ENCODE data around the gene PRDM16. TPM values are rescaled to one million over a fixed set of nuclear protein-coding genes. Genes with fewer than 3 reads are reported as not detected.

The PRDM16 gene
- total and polyA plus RNA-seq, 4 donors: 0.05 to 0.67 (median 0.19) TPM

- TF ChIP-seq, protein P1, sequence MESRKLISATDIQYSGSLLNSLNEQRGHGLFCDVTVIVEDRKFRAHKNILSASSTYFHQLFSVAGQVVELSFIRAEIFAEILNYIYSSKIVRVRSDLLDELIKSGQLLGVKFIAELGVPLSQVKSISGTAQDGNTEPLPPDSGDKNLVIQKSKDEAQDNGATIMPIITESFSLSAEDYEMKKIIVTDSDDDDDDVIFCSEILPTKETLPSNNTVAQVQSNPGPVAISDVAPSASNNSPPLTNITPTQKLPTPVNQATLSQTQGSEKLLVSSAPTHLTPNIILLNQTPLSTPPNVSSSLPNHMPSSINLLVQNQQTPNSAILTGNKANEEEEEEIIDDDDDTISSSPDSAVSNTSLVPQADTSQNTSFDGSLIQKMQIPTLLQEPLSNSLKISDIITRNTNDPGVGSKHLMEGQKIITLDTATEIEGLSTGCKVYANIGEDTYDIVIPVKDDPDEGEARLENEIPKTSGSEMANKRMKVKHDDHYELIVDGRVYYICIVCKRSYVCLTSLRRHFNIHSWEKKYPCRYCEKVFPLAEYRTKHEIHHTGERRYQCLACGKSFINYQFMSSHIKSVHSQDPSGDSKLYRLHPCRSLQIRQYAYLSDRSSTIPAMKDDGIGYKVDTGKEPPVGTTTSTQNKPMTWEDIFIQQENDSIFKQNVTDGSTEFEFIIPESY (IDR thresholded peaks at IDR 0.05): no peak
- TF ChIP-seq RXRA (IDR thresholded peaks at IDR 0.05) (no peak), EGR1 (IDR thresholded peaks at IDR 0.05; ENCODE audit: low read depth in 2 of 2) (no peak), RAD21 (IDR thresholded peaks at IDR 0.05) (no peak)
These were observed 300.6 kb downstream of the PRDM16 start (continued) for GRCh38 chr1:3369446-3370076.

GRCh38 chr1:3370856-3371703 is 302.1 kb downstream of the PRDM16 start:
- WGBS: 88% methylated on average over 4 of the region's 4 CpGs
- no peak overlapping the region for H3K27ac ChIP-seq (ENCODE audit: low read depth in 1 of 2, low read length in 2 of 2)
- TF ChIP-seq NR2F2 (IDR thresholded peaks at IDR 0.05) (no peak), ATF3 (IDR thresholded peaks at IDR 0.05) (no peak), HNF4G (IDR thresholded peaks at IDR 0.05) (no peak), FOXA2 (IDR thresholded peaks at IDR 0.05) (no peak), GABPA (IDR thresholded peaks at IDR 0.05 in 1 of 2, conservative IDR thresholded peaks at IDR 0.05 in 1 of 2) (no peak), HNF4A (conservative IDR thresholded peaks at IDR 0.05) (no peak), RXRA (IDR thresholded peaks at IDR 0.05) (no peak), YY1 (IDR thresholded peaks at IDR 0.05) (no peak), TAF1 (conservative IDR thresholded peaks at IDR 0.05) (no peak), RAD21 (IDR thresholded peaks at IDR 0.05) (no peak), JUND (IDR thresholded peaks at IDR 0.05) (no peak), FOXA1 (IDR thresholded peaks at IDR 0.05) (no peak), EGR1 (IDR thresholded peaks at IDR 0.05; ENCODE audit: low read depth in 2 of 2) (no peak), SP1 (IDR thresholded peaks at IDR 0.05) (no peak)
- TF ChIP-seq, protein P2, sequence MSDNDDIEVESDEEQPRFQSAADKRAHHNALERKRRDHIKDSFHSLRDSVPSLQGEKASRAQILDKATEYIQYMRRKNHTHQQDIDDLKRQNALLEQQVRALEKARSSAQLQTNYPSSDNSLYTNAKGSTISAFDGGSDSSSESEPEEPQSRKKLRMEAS (IDR thresholded peaks at IDR 0.05): no peak
- TF ChIP-seq, protein P3, sequence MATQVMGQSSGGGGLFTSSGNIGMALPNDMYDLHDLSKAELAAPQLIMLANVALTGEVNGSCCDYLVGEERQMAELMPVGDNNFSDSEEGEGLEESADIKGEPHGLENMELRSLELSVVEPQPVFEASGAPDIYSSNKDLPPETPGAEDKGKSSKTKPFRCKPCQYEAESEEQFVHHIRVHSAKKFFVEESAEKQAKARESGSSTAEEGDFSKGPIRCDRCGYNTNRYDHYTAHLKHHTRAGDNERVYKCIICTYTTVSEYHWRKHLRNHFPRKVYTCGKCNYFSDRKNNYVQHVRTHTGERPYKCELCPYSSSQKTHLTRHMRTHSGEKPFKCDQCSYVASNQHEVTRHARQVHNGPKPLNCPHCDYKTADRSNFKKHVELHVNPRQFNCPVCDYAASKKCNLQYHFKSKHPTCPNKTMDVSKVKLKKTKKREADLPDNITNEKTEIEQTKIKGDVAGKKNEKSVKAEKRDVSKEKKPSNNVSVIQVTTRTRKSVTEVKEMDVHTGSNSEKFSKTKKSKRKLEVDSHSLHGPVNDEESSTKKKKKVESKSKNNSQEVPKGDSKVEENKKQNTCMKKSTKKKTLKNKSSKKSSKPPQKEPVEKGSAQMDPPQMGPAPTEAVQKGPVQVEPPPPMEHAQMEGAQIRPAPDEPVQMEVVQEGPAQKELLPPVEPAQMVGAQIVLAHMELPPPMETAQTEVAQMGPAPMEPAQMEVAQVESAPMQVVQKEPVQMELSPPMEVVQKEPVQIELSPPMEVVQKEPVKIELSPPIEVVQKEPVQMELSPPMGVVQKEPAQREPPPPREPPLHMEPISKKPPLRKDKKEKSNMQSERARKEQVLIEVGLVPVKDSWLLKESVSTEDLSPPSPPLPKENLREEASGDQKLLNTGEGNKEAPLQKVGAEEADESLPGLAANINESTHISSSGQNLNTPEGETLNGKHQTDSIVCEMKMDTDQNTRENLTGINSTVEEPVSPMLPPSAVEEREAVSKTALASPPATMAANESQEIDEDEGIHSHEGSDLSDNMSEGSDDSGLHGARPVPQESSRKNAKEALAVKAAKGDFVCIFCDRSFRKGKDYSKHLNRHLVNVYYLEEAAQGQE (IDR thresholded peaks at IDR 0.05): no peak
- TF ChIP-seq, protein P1 (IDR thresholded peaks at IDR 0.05): no peak
- TF ChIP-seq, protein P4, sequence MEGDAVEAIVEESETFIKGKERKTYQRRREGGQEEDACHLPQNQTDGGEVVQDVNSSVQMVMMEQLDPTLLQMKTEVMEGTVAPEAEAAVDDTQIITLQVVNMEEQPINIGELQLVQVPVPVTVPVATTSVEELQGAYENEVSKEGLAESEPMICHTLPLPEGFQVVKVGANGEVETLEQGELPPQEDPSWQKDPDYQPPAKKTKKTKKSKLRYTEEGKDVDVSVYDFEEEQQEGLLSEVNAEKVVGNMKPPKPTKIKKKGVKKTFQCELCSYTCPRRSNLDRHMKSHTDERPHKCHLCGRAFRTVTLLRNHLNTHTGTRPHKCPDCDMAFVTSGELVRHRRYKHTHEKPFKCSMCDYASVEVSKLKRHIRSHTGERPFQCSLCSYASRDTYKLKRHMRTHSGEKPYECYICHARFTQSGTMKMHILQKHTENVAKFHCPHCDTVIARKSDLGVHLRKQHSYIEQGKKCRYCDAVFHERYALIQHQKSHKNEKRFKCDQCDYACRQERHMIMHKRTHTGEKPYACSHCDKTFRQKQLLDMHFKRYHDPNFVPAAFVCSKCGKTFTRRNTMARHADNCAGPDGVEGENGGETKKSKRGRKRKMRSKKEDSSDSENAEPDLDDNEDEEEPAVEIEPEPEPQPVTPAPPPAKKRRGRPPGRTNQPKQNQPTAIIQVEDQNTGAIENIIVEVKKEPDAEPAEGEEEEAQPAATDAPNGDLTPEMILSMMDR (IDR thresholded peaks at IDR 0.05; ENCODE audit: low read depth, low read length, missing input control): no peak
- H3K9ac ChIP-seq (ENCODE audit: low read depth in 1 of 2, low read length in 2 of 2): no peak overlapping the region
- H3K4me1 ChIP-seq (ENCODE audit: control insufficient read depth in 4 of 4, insufficient read depth in 4 of 4, low read length in 3 of 4): no peaks in the 10 kb centered on the region
- H3K4me3 ChIP-seq (ENCODE audit: low read depth in 1 of 3, low read length in 3 of 3): no peak overlapping the region
- H3K27me3 ChIP-seq (ENCODE audit: control insufficient read depth in 4 of 4, insufficient read depth in 4 of 4, low read length in 3 of 4): peaks cover 0 to 7% (median 0%) of the 10 kb centered on the region in 4 donors
- no peaks in the 10 kb centered on the region for H3K36me3 ChIP-seq (ENCODE audit: control insufficient read depth in 4 of 4, insufficient read depth in 3 of 4, low read depth in 1 of 4, low read length in 3 of 4)
- no peaks in the 10 kb centered on the region for H3K9me3 ChIP-seq (ENCODE audit: control insufficient read depth in 4 of 4, low read length in 3 of 4)
- DNase-seq (ENCODE audit: low spot score): no peak
